Ovary (tissue), 3 donors: ENCODE data around the gene PYY.

Source experiments
- EP300 ChIP-seq: sonication (generic); formaldehyde crosslinking; IDR thresholded peaks from one replicate; pipeline ENCODE4 v1.6.1; 2017; ENCODE audit warnings: antibody characterized with exemption
- TF ChIP-seq, protein P1 (sequence below), 3 donors: fragments of 450-650 bp in 2 of 3; fragments of 200-600 bp in 1 of 3; IDR thresholded peaks; one replicate each; pipeline versions ENCODE4 v1.5.1 to v1.8.0; 2016 to 2022; ENCODE audit warnings: antibody characterized with exemption in 3 of 3, mild to moderate bottlenecking in 1 of 3
- donor health status: DM: no; HTN: no; CAD: no.

DNA sequence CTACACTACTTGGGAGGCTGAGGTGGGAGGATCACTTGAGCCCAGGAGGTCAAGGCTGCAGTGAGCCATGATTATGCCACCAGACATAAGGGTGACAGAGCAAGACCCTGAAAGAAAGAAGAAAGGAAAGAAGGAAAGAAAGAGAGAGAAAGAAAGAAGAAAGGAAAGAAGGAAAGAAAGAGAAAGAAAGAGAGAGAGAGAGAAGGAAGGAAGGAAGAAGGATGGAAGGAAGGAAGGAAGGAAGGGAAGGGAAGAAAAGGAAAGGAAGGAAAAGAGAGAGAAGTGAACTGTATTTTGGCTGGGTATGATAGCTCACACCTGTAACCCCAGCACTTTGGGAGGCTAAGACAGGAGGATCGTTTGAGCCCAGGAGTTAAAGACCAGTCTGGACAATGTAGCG, 24.3 kb upstream of the PYY start:
- TF ChIP-seq, protein P1, sequence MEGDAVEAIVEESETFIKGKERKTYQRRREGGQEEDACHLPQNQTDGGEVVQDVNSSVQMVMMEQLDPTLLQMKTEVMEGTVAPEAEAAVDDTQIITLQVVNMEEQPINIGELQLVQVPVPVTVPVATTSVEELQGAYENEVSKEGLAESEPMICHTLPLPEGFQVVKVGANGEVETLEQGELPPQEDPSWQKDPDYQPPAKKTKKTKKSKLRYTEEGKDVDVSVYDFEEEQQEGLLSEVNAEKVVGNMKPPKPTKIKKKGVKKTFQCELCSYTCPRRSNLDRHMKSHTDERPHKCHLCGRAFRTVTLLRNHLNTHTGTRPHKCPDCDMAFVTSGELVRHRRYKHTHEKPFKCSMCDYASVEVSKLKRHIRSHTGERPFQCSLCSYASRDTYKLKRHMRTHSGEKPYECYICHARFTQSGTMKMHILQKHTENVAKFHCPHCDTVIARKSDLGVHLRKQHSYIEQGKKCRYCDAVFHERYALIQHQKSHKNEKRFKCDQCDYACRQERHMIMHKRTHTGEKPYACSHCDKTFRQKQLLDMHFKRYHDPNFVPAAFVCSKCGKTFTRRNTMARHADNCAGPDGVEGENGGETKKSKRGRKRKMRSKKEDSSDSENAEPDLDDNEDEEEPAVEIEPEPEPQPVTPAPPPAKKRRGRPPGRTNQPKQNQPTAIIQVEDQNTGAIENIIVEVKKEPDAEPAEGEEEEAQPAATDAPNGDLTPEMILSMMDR (IDR thresholded peaks at IDR 0.05): no peak
- no peak for TF ChIP-seq EP300
